Peyer's patch (tissue), 4 donors: ENCODE measurements around the gene WNT9A.

Source experiments
- POLR2A ChIP-seq, 2 donors: fragments of 450-650 bp; IDR thresholded peaks; one replicate each; pipeline ENCODE4 v1.5.1; 2017; ENCODE audit warnings: antibody characterized with exemption in 2 of 2, mild to moderate bottlenecking in 2 of 2, moderate library complexity in 2 of 2
- TF ChIP-seq, protein P1 (sequence below), 6 experiments: fragments of 450-650 bp in 4 of 6; fragments of 200-600 bp in 2 of 6; sonication (generic) in 1 of 6; IDR thresholded peaks; one replicate each; pipeline ENCODE4 v1.5.1; 2017 to 2019; ENCODE audit warnings: antibody characterized with exemption in 6 of 6, mild to moderate bottlenecking in 3 of 6, moderate library complexity in 1 of 6

DNA sequence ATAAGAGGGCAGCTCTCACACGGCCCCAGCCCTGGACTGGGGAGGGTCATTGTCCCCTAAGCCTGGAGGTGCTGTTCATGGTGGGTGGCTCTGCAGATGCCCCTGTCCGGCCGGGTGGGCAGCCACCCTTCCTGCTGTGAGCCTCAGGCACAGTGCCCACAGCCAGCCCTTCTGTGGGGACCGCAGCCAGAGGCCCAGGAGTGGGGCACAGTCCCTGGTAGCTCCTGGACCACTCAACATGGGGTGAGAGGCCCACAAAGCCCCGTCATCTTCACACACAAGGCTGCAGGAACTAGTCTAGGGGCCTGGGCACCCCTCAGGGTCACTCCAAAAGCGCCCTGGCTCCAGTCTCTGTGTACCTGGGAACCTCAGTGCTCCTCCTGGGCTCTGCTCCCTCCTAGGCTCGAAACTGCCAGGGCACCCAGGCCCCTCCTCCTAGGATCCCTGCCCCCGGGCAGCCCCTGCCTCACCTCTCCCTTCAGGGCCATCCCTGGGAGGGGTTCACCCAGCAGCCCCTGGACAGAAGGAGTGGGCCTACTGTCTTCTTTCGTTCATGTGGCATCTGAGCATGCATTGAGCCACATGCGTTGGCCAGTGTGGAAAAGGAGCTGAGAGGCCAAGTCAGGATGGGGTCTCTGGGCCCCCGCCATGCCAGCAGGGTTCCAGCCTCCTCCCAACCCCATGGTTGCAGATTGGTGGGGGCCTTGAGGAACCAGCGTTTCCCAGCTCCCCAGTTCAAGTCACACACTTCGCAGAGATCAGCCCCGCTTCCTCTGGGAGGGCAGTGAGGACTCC is 43.0 kb downstream of the WNT9A start:
- TF ChIP-seq, protein P1, sequence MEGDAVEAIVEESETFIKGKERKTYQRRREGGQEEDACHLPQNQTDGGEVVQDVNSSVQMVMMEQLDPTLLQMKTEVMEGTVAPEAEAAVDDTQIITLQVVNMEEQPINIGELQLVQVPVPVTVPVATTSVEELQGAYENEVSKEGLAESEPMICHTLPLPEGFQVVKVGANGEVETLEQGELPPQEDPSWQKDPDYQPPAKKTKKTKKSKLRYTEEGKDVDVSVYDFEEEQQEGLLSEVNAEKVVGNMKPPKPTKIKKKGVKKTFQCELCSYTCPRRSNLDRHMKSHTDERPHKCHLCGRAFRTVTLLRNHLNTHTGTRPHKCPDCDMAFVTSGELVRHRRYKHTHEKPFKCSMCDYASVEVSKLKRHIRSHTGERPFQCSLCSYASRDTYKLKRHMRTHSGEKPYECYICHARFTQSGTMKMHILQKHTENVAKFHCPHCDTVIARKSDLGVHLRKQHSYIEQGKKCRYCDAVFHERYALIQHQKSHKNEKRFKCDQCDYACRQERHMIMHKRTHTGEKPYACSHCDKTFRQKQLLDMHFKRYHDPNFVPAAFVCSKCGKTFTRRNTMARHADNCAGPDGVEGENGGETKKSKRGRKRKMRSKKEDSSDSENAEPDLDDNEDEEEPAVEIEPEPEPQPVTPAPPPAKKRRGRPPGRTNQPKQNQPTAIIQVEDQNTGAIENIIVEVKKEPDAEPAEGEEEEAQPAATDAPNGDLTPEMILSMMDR (IDR thresholded peaks at IDR 0.05) = no peak
- no peak for TF ChIP-seq POLR2A (IDR thresholded peaks at IDR 0.05)
